Measurements from ENCODE around the gene SMIM41.
A peak's percentile ranks its signal among the peaks of the same experiment; 100 is the strongest.

The SMIM41 gene

DNA sequence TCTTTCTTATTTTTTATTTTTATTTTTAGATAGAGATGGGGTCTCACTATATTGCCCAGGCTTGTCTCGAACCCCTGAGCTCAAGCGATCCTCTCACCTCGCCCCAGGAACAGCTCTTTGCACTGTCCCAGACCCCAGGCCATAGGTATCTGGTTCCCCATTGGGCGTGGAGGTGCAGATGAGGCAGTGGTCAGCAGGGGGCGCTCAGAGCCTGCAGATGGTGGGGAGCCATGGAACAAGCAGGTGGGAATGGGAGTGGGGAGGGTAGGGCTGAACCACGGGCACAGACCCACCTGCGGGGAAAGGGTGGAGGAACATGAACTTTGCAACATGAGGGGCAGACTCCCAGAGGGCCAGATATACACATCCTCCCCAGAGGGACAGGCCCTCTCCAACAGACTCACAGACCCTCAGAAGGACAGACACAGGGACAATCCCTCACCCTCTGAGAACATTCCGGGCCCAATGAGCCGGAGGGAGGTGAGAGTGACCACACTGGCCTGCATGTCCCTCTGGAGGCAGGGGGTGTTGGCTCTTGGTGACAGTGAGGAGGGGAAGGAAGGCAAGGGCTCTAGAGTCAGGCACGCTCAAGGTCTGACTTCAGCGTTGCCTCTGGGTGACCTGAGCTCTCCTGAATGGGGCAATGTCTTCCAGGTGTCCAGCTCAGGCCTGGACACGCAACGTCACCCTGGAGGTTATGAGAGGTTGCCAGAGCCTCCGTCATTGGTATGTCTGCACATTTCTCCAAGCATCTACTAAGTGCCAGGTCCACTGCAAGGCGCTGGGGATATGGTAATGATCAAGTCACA is 77.5 kb downstream of the SMIM41 start:
- no peaks in the 10 kb centered on the region for H3F3A ChIP-seq (ENCODE audit: control insufficient read depth, insufficient read depth)
- no peaks in the 10 kb centered on the region for H3K27me3 ChIP-seq (ENCODE audit: control insufficient read depth, low read length)
- H3K4me1 ChIP-seq (ENCODE audit: control insufficient read depth, low read length): no peaks in the 10 kb centered on the region
- TF ChIP-seq, protein P1, sequence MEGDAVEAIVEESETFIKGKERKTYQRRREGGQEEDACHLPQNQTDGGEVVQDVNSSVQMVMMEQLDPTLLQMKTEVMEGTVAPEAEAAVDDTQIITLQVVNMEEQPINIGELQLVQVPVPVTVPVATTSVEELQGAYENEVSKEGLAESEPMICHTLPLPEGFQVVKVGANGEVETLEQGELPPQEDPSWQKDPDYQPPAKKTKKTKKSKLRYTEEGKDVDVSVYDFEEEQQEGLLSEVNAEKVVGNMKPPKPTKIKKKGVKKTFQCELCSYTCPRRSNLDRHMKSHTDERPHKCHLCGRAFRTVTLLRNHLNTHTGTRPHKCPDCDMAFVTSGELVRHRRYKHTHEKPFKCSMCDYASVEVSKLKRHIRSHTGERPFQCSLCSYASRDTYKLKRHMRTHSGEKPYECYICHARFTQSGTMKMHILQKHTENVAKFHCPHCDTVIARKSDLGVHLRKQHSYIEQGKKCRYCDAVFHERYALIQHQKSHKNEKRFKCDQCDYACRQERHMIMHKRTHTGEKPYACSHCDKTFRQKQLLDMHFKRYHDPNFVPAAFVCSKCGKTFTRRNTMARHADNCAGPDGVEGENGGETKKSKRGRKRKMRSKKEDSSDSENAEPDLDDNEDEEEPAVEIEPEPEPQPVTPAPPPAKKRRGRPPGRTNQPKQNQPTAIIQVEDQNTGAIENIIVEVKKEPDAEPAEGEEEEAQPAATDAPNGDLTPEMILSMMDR (IDR thresholded peaks at IDR 0.05; ENCODE audit: low read depth, low read length, poor library complexity, severe bottlenecking): peak; percentile 98
- TF ChIP-seq EZH2phosphoT487 (IDR thresholded peaks at IDR 0.05; ENCODE audit: borderline replicate concordance, low read length): no peak
- H3K79me2 ChIP-seq (ENCODE audit: control insufficient read depth, low read length): no peaks in the 10 kb centered on the region
- H3K4me2 ChIP-seq (ENCODE audit: low read length): no peak overlapping the region
- no peaks in the 10 kb centered on the region for H4K20me1 ChIP-seq (ENCODE audit: control insufficient read depth, insufficient read depth, low read depth, low read length)
- H3K9me2 ChIP-seq (replicated peaks; ENCODE audit: control insufficient read depth, low read length): no peaks in the 10 kb centered on the region
- no peaks in the 10 kb centered on the region for H3K36me3 ChIP-seq (ENCODE audit: control insufficient read depth, low read length)
- no peak overlapping the region for H3K27ac ChIP-seq (ENCODE audit: low read depth, low read length)
- no peak overlapping the region for H3K4me3 ChIP-seq (ENCODE audit: low read length)
- no peaks in the 10 kb centered on the region for H3K9me3 ChIP-seq (ENCODE audit: control insufficient read depth, insufficient read depth, low read length)

DNA sequence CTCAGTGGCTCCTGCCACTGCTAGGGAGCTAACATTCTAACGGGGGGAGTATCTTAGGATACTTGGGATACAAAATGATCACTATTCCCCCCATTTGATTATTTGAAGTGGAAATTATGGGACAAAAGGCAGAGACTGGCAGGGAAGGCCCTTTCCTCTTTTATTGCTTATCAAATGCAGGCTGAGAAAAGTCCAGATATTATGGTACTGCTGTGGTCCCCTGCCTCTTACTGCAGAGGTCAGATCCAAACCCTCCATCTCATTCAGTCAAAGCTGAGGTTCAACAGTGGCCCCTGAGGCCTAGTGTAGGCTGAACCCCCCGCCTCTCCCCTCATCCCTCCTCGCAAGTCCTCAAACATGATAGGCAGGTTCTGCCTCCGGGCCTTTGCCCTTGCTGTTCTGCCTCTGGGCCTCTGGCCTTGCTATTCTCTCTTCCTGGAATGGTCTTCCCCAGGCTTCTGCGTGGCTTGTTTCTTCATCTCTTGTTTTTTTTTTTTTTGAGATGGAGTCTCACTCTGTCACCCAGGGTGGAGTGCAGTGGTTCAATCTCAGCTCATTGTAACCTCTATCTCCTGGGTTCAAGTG is 78.2 kb downstream of the SMIM41 start:
- no peak overlapping the region for H3K27ac ChIP-seq (ENCODE audit: low read depth, low read length)

More for the DNA sequence above, 78.2 kb downstream of the SMIM41 start:
- TF ChIP-seq EZH2phosphoT487 (IDR thresholded peaks at IDR 0.05; ENCODE audit: borderline replicate concordance, low read length): no peak
- TF ChIP-seq, protein P1 (IDR thresholded peaks at IDR 0.05; ENCODE audit: low read depth, low read length, poor library complexity, severe bottlenecking): no peak
- H3K4me2 ChIP-seq (ENCODE audit: low read length): no peak overlapping the region
- H3K36me3 ChIP-seq (ENCODE audit: control insufficient read depth, low read length): no peaks in the 10 kb centered on the region
- H3K9me2 ChIP-seq (replicated peaks; ENCODE audit: control insufficient read depth, low read length): no peaks in the 10 kb centered on the region
- H3K4me1 ChIP-seq (ENCODE audit: control insufficient read depth, low read length): no peaks in the 10 kb centered on the region
- no peaks in the 10 kb centered on the region for H3K79me2 ChIP-seq (ENCODE audit: control insufficient read depth, low read length)
- no peaks in the 10 kb centered on the region for H3K9me3 ChIP-seq (ENCODE audit: control insufficient read depth, insufficient read depth, low read length)
- H3K27me3 ChIP-seq (ENCODE audit: control insufficient read depth, low read length): no peaks in the 10 kb centered on the region
- H3K4me3 ChIP-seq (ENCODE audit: low read length): no peak overlapping the region
- H4K20me1 ChIP-seq (ENCODE audit: control insufficient read depth, insufficient read depth, low read depth, low read length): no peaks in the 10 kb centered on the region
- H3F3A ChIP-seq (ENCODE audit: control insufficient read depth, insufficient read depth): no peaks in the 10 kb centered on the region

Measured in DOHH2 (cell line).